ENCODE measurements around the gene TJAP1. TPM values are rescaled to one million over a fixed set of nuclear protein-coding genes. Genes with fewer than 3 reads are reported as not detected.
"Not testable (repeated sequence)": the region's sequence is repeated elsewhere in the genome, so short reads cannot be mapped to it uniquely, and the experiment has no call there.

TJAP1 gene
- total RNA-seq, 2 experiments from 2014 or later, result 36.5 to 37.2 TPM

GRCh38 chr6:43445576-43445975, 31.8 kb upstream of the TJAP1 start:
- Mint-ChIP-seq H3K4me1 (no peaks in the 10 kb centered on the region), H3K27ac (no peak overlapping the region), H3K4me3 (no peak overlapping the region), H3K36me3 (peaks cover 2% of the 10 kb centered on the region), H3K27me3 (no peaks in the 10 kb centered on the region), H3K9me3 (no peaks in the 10 kb centered on the region)
- no peak for DNase-seq

- peaks cover 2% of the 10 kb centered on the region for H3K36me3 Mint-ChIP-seq
- no peaks in the 10 kb centered on the region for H3K9me3 Mint-ChIP-seq
- H3K27ac Mint-ChIP-seq, result no peak overlapping the region
- no peak for DNase-seq
- no peak overlapping the region for H3K4me3 Mint-ChIP-seq
- H3K4me1 Mint-ChIP-seq, result no peaks in the 10 kb centered on the region
- no peaks in the 10 kb centered on the region for H3K27me3 Mint-ChIP-seq
Observed at GRCh38 chr6:43447604-43448003, 29.8 kb upstream of the TJAP1 start.

- no peak overlapping the region for H3K4me3 Mint-ChIP-seq
- no peaks in the 10 kb centered on the region for H3K4me1 Mint-ChIP-seq
- no peak overlapping the region for H3K27ac Mint-ChIP-seq
- DNase-seq, result no peak
- H3K27me3 Mint-ChIP-seq, result no peaks in the 10 kb centered on the region
- H3K36me3 Mint-ChIP-seq, result peaks cover 2% of the 10 kb centered on the region
- no peaks in the 10 kb centered on the region for H3K9me3 Mint-ChIP-seq
Observed at GRCh38 chr6:43448916-43449315, 28.5 kb upstream of the TJAP1 start.

GRCh38 chr6:43450699-43451131, 26.7 kb upstream of the TJAP1 start:
- no peak for DNase-seq
- no peak overlapping the region for H3K4me3 Mint-ChIP-seq
- peaks cover 2% of the 10 kb centered on the region for H3K36me3 Mint-ChIP-seq
- peaks cover 2% of the 10 kb centered on the region for H3K27me3 Mint-ChIP-seq
- no peaks in the 10 kb centered on the region for H3K9me3 Mint-ChIP-seq
- H3K27ac Mint-ChIP-seq, result no peak overlapping the region
- peaks cover 1% of the 10 kb centered on the region for H3K4me1 Mint-ChIP-seq

GRCh38 chr6:43451348-43451747, 26.0 kb upstream of the TJAP1 start:
- peaks cover 8% of the 10 kb centered on the region for H3K27me3 Mint-ChIP-seq
- H3K4me1 Mint-ChIP-seq, result peaks cover 5% of the 10 kb centered on the region
- H3K9me3 Mint-ChIP-seq, result no peaks in the 10 kb centered on the region
- H3K4me3 Mint-ChIP-seq, result no peak overlapping the region
- H3K27ac Mint-ChIP-seq, result no peak overlapping the region
- peaks cover 2% of the 10 kb centered on the region for H3K36me3 Mint-ChIP-seq
- no peak for DNase-seq

- no peak for DNase-seq
- Mint-ChIP-seq H3K27ac (no peak overlapping the region), H3K4me1 (peaks cover 8% of the 10 kb centered on the region), H3K4me3 (no peak overlapping the region), H3K9me3 (peaks cover 5% of the 10 kb centered on the region), H3K27me3 (peaks cover 14% of the 10 kb centered on the region), H3K36me3 (peaks cover 4% of the 10 kb centered on the region)
Observed at GRCh38 chr6:43451939-43452338, 25.4 kb upstream of the TJAP1 start.

GRCh38 chr6:43452896-43453295, 24.5 kb upstream of the TJAP1 start:
- Mint-ChIP-seq H3K4me3 (no peak overlapping the region), H3K36me3 (peaks cover 5% of the 10 kb centered on the region), H3K27ac (no peak overlapping the region), H3K27me3 (peaks cover 15% of the 10 kb centered on the region), H3K4me1 (peaks cover 8% of the 10 kb centered on the region), H3K9me3 (peaks cover 6% of the 10 kb centered on the region)
- no peak for DNase-seq

GRCh38 chr6:43453831-43454230, 23.5 kb upstream of the TJAP1 start:
- Mint-ChIP-seq H3K27me3 (peaks cover 15% of the 10 kb centered on the region), H3K4me3 (peak overlapping the region; percentile 76), H3K27ac (no peak overlapping the region), H3K36me3 (peaks cover 5% of the 10 kb centered on the region), H3K4me1 (peaks cover 8% of the 10 kb centered on the region), H3K9me3 (peaks cover 6% of the 10 kb centered on the region)
- no peak for DNase-seq

- Mint-ChIP-seq H3K27ac (no peak overlapping the region), H3K4me1 (peaks cover 8% of the 10 kb centered on the region)
Observed at GRCh38 chr6:43454290-43454695, 23.1 kb upstream of the TJAP1 start.

GRCh38 chr6:43454696-43455530, 22.5 kb upstream of the TJAP1 start:
- peak; percentile 38 for DNase-seq
- Mint-ChIP-seq H3K36me3 (peaks cover 3% of the 10 kb centered on the region), H3K4me3 (peak overlapping the region; percentile 76), H3K27ac (no peak overlapping the region), H3K9me3 (peaks cover 6% of the 10 kb centered on the region), H3K27me3 (peaks cover 15% of the 10 kb centered on the region), H3K4me1 (peaks cover 8% of the 10 kb centered on the region)

More at GRCh38 chr6:43454290-43454695, 23.1 kb upstream of the TJAP1 start:
- Mint-ChIP-seq H3K36me3 (peaks cover 3% of the 10 kb centered on the region), H3K4me3 (peak overlapping the region; percentile 76), H3K9me3 (peaks cover 6% of the 10 kb centered on the region), H3K27me3 (peaks cover 15% of the 10 kb centered on the region)
- peak; percentile 72 for DNase-seq

GRCh38 chr6:43455531-43456428, 21.6 kb upstream of the TJAP1 start, which contains the start of gene DLK2:
Gene DLK2 (minus strand): TSS chr6:43455548. CDS start chr6:43454825, 723 bp downstream.
- Mint-ChIP-seq H3K4me1 (peaks cover 8% of the 10 kb centered on the region), H3K4me3 (peak within 1 kb of the TSS; percentile 80), H3K27me3 (peaks cover 15% of the 10 kb centered on the region), H3K36me3 (peaks cover 3% of the 10 kb centered on the region), H3K9me3 (peaks cover 6% of the 10 kb centered on the region), H3K27ac (peak within 1 kb of the TSS; percentile 49)
- DNase-seq, result peak; percentile 58

- Mint-ChIP-seq H3K4me1 (peaks cover 8% of the 10 kb centered on the region), H3K4me3 (no peak overlapping the region), H3K36me3 (peaks cover 3% of the 10 kb centered on the region), H3K27ac (no peak overlapping the region), H3K27me3 (peaks cover 24% of the 10 kb centered on the region), H3K9me3 (peaks cover 6% of the 10 kb centered on the region)
- no peak for DNase-seq
Observed at GRCh38 chr6:43457643-43458042, 19.7 kb upstream of the TJAP1 start.

- H3K4me3 Mint-ChIP-seq, H3K36me3 Mint-ChIP-seq, H3K9me3 Mint-ChIP-seq, H3K27ac Mint-ChIP-seq, DNase-seq, H3K4me1 Mint-ChIP-seq: not testable (repeated sequence)
- peaks cover 26% of the 10 kb centered on the region for H3K27me3 Mint-ChIP-seq
Observed at GRCh38 chr6:43458154-43458553, 19.2 kb upstream of the TJAP1 start.

GRCh38 chr6:43459535-43459934, 17.8 kb upstream of the TJAP1 start:
- H3K4me3 Mint-ChIP-seq, result no peak overlapping the region
- DNase-seq, result no peak
- peaks cover 8% of the 10 kb centered on the region for H3K4me1 Mint-ChIP-seq
- peaks cover 3% of the 10 kb centered on the region for H3K36me3 Mint-ChIP-seq
- peaks cover 6% of the 10 kb centered on the region for H3K9me3 Mint-ChIP-seq
- H3K27ac Mint-ChIP-seq, result no peak overlapping the region
- H3K27me3 Mint-ChIP-seq, result peaks cover 34% of the 10 kb centered on the region

GRCh38 chr6:43460032-43460431, 17.3 kb upstream of the TJAP1 start:
- H3K9me3 Mint-ChIP-seq, result peaks cover 6% of the 10 kb centered on the region
- H3K27me3 Mint-ChIP-seq, result peaks cover 34% of the 10 kb centered on the region
- peaks cover 3% of the 10 kb centered on the region for H3K36me3 Mint-ChIP-seq
- no peak overlapping the region for H3K27ac Mint-ChIP-seq
- H3K4me1 Mint-ChIP-seq, result peaks cover 8% of the 10 kb centered on the region
- no peak for DNase-seq
- H3K4me3 Mint-ChIP-seq, result no peak overlapping the region

Measured in activated naive CD8-positive, alpha-beta T cell treated with anti-CD3 and anti-CD28 coated beads for 36 hours (primary cell).